A673 (cell line): ENCODE measurements around the gene MAN2B2. TPM values are rescaled to one million over a fixed set of nuclear protein-coding genes. Genes with fewer than 3 reads are reported as not detected.

Experiments used
- BruUV-seq: library from RNA; stranded (reverse); fragments of 400-500 nt; replicated peaks from 2 replicates; lab custom pipeline; 2021; lab: Mats Ljungman, UMichigan
- CTCF ChIA-PET: fragments of 300-600 bp; sonication (Branson Sonifier 250); formaldehyde crosslinking; loops from one replicate; lab custom pipeline; 2022; ENCODE audit warnings: antibody characterized with exemption; lab: Charles Lee
- POLR2A ChIA-PET: fragments of 300-600 bp; sonication (Branson Sonifier 250); formaldehyde crosslinking; loops from one replicate; lab custom pipeline; 2022; ENCODE audit warnings: antibody characterized with exemption; ENCODE audit not compliant: low non-redundant PET; lab: Charles Lee
- DNase-seq: peaks from one replicate; pipeline ENCODE4 v3.0.0-alpha.2; 2015; ENCODE audit warnings: low spot score
- H3K27ac ChIP-seq: fragments of 200-600 bp; sonication (generic); 2 replicates; pipeline ENCODE4 v1.5.1; 2016; ENCODE audit warnings: mixed run types, low read depth, mild to moderate bottlenecking, mixed read lengths, antibody characterized with exemption, low read length; ENCODE audit not compliant: poor library complexity, severe bottlenecking
- H3K27me3 ChIP-seq: fragments of 200-600 bp; sonication (generic); replicated peaks from 2 replicates; pipeline ENCODE4 v1.6.1; 2017; ENCODE audit warnings: mixed run types, low read depth, mild to moderate bottlenecking, mixed read lengths, antibody characterized with exemption, low read length; ENCODE audit not compliant: insufficient read depth, poor library complexity
- H3K36me3 ChIP-seq: fragments of 200-600 bp; sonication (generic); 2 replicates; pipeline ENCODE4 v1.6.1; 2016; ENCODE audit warnings: mixed run types, mild to moderate bottlenecking, mixed read lengths, antibody characterized with exemption, low read length; ENCODE audit not compliant: insufficient read depth, poor library complexity, severe bottlenecking
- H3K4me1 ChIP-seq: fragments of 200-600 bp; sonication (generic); 2 replicates; pipeline ENCODE4 v1.6.1; 2017; ENCODE audit warnings: mixed run types, mild to moderate bottlenecking, mixed read lengths, antibody characterized with exemption, low read length; ENCODE audit not compliant: insufficient read depth, poor library complexity, severe bottlenecking
- H3K4me3 ChIP-seq: fragments of 200-600 bp; sonication (generic); 2 replicates; pipeline ENCODE4 v1.5.1; 2016; ENCODE audit warnings: low read depth, mixed run types, mild to moderate bottlenecking, mixed read lengths, low read length; ENCODE audit not compliant: poor library complexity, severe bottlenecking
- H3K9me3 ChIP-seq: fragments of 200-600 bp; sonication (generic); 2 replicates; pipeline ENCODE4 v1.6.1; 2016; ENCODE audit warnings: mixed run types, low read depth, mild to moderate bottlenecking, mixed read lengths, antibody characterized with exemption, low read length; ENCODE audit not compliant: poor library complexity, severe bottlenecking
- CTCF ChIP-seq: fragments of 300-800, 200-600 bp; sonication (generic); conservative IDR thresholded peaks from 2 replicates; pipeline ENCODE4 v1.5.1; 2017; ENCODE audit warnings: low read depth, mild to moderate bottlenecking, antibody characterized with exemption, low read length, moderate library complexity, mixed read lengths
- EZH2 ChIP-seq: fragments of 200-600 bp; sonication (generic); IDR thresholded peaks from 2 replicates; pipeline ENCODE4 v1.6.1; 2017; ENCODE audit warnings: borderline replicate concordance, low read depth, mild to moderate bottlenecking, mixed read lengths, antibody characterized with exemption, low read length; ENCODE audit not compliant: poor library complexity, severe bottlenecking
- intact Hi-C: fragments of 100-400 bp; cut with micrococcal nuclease; formaldehyde crosslinking; loops from one replicate; pipeline ENCODE4 v1.10.0; 2022; ENCODE audit not compliant: unreplicated experiment
- total RNA-seq: library from RNA; stranded (reverse); gene quantifications from 2 replicates; pipeline ENCODE4 v1.2.3, GENCODE V29; 2021

MAN2B2 gene
- total RNA-seq, 1 experiment from 2014 or later: 14.9 TPM

- H3K27ac ChIP-seq: no peak overlapping the region
- H3K36me3 ChIP-seq: no peaks in the 10 kb centered on the region
- no peaks in the 10 kb centered on the region for H3K27me3 ChIP-seq
- TF ChIP-seq EZH2 (no peak), CTCF (0 out of 2 replicates have a peak, but pooled peaks have one; percentile 24)
- POLR2A ChIA-PET: no interaction called here
- no peaks in the 10 kb centered on the region for H3K4me1 ChIP-seq
- no peak for DNase-seq
- intact Hi-C loops: no loop called here
- H3K9me3 ChIP-seq: no peaks in the 10 kb centered on the region
- no peak overlapping the region for H3K4me3 ChIP-seq
- CTCF ChIA-PET: no interaction called here
- no TSS peak for BruUV-seq
Observed at GRCh38 chr4:6591781-6592180, 16.8 kb downstream of the MAN2B2 start.

GRCh38 chr4:6592804-6593563, 18.0 kb downstream of the MAN2B2 start:
- POLR2A ChIA-PET: no interaction called here
- intact Hi-C loops: no loop called here
- no peak for TF ChIP-seq EZH2
- Histone ChIP-seq H3K36me3 (no peaks in the 10 kb centered on the region), H3K4me3 (no peak overlapping the region), H3K4me1 (no peaks in the 10 kb centered on the region), H3K27ac (no peak overlapping the region), H3K27me3 (no peaks in the 10 kb centered on the region), H3K9me3 (no peaks in the 10 kb centered on the region)
- no peak for DNase-seq
- CTCF ChIA-PET: no interaction called here
- no TSS peak for BruUV-seq

- ChIA-PET POLR2A (no interaction called here), CTCF (no interaction called here)
- no peaks in the 10 kb centered on the region for H3K9me3 ChIP-seq
- no peak for DNase-seq
- H3K27ac ChIP-seq: no peak overlapping the region
- no TSS peak for BruUV-seq
- H3K27me3 ChIP-seq: no peaks in the 10 kb centered on the region
- intact Hi-C loops: no loop called here
- H3K36me3 ChIP-seq: no peaks in the 10 kb centered on the region
- no peak overlapping the region for H3K4me3 ChIP-seq
- TF ChIP-seq CTCF (no peak), EZH2 (no peak)
- no peaks in the 10 kb centered on the region for H3K4me1 ChIP-seq
Observed at GRCh38 chr4:6594341-6594740, 19.4 kb downstream of the MAN2B2 start.

GRCh38 chr4:6594826-6595355, 19.9 kb downstream of the MAN2B2 start:
- DNase-seq: no peak
- intact Hi-C loops: no loop called here
- ChIA-PET POLR2A (no interaction called here), CTCF (no interaction called here)
- Histone ChIP-seq H3K27me3 (no peaks in the 10 kb centered on the region), H3K9me3 (no peaks in the 10 kb centered on the region), H3K27ac (no peak overlapping the region), H3K4me3 (no peak overlapping the region), H3K36me3 (no peaks in the 10 kb centered on the region), H3K4me1 (no peaks in the 10 kb centered on the region)
- no peak for TF ChIP-seq CTCF
- no peak for TF ChIP-seq EZH2
- no TSS peak for BruUV-seq
